GM12878 (cell line): Measurements from ENCODE around the gene VCL. TPM values are rescaled to one million over a fixed set of nuclear protein-coding genes. Genes with fewer than 3 reads are reported as not detected.

Experiments used
- ATAC-seq: fragments of 200-7000 bp; cut with Tn5 transposase; 3 replicates; pipeline ENCODE4 v1.9.1; 2020; ENCODE audit warnings: mild to moderate bottlenecking, moderate library complexity
- BruUV-seq: library from RNA; stranded (reverse); fragments of 400-500 nt; replicated peaks from 2 replicates; lab custom pipeline; 2021; lab: Mats Ljungman, UMichigan
- CTCF ChIA-PET: fragments of 300-600 bp; sonication (Branson Sonifier 250); formaldehyde crosslinking; extraction: SDS; loops from one replicate; lab custom pipeline; 2021; ENCODE audit warnings: inconsistent platforms; lab: Yijun Ruan, JAX
- POLR2A ChIA-PET: fragments of 350-600 bp; formaldehyde crosslinking; extraction: SDS; loops from one replicate; lab custom pipeline; 2021; ENCODE audit warnings: inconsistent platforms; lab: Charles Lee
- RAD21 ChIA-PET: fragments of 300-600 bp; sonication (Branson Sonifier 250); formaldehyde crosslinking; loops from one replicate; lab custom pipeline; 2023; ENCODE audit warnings: antibody characterized with exemption; ENCODE audit not compliant: unreplicated experiment; lab: Charles Lee
- SMC1A ChIA-PET: fragments of 300-600 bp; sonication (Branson Sonifier 250); formaldehyde crosslinking; loops from one replicate; lab custom pipeline; 2023; ENCODE audit not compliant: unreplicated experiment, uncharacterized antibody; lab: Charles Lee
- DNase-seq: peaks from one replicate; pipeline ENCODE4 v3.0.0-alpha.2; 2011; ENCODE audit warnings: low read depth, low spot score
- FAIRE-seq: peaks from 3 replicates; lab custom pipeline; 2011; peaks lifted over from hg19 to GRCh38; lab: Jason Lieb, UNC
- H2AFZ ChIP-seq: 2 replicates; pipeline ENCODE4 v1.6.0; 2011; ENCODE audit warnings: low read depth, low read length, control low read depth; ENCODE audit not compliant: control insufficient read depth
- H3K27ac ChIP-seq: 2 replicates; pipeline ENCODE4 v1.5.1; 2011; ENCODE audit warnings: control low read depth; ENCODE audit not compliant: control insufficient read depth, insufficient read depth
- H3K27me3 ChIP-seq, 2 experiments: replicated peaks in 1 of 2; 2 replicates each; pipeline versions ENCODE4 v1.6.0 to v1.6.1; 2011; ENCODE audit warnings: low read length in 1 of 2; ENCODE audit not compliant: control insufficient read depth in 2 of 2, insufficient read depth in 2 of 2
- H3K36me3 ChIP-seq, 2 experiments: 2 replicates each; pipeline ENCODE4 v1.5.1; 2011; ENCODE audit warnings: low read length in 1 of 2; ENCODE audit not compliant: control insufficient read depth in 2 of 2, insufficient read depth in 2 of 2
- H3K4me1 ChIP-seq: 2 replicates; pipeline ENCODE4 v1.6.1; 2011; ENCODE audit warnings: mild to moderate bottlenecking, low read length, moderate library complexity, mixed read lengths; ENCODE audit not compliant: control insufficient read depth, insufficient read depth
- H3K4me2 ChIP-seq: 2 replicates; pipeline ENCODE4 v1.6.0; 2011; ENCODE audit warnings: control low read depth; ENCODE audit not compliant: control insufficient read depth, insufficient read depth
- H3K4me3 ChIP-seq: fragments of 200-600 bp; sonication (generic); 2 replicates; pipeline ENCODE4 v1.5.1; 2016
- H3K79me2 ChIP-seq: 2 replicates; pipeline ENCODE4 v1.6.0; 2011; ENCODE audit warnings: low read length; ENCODE audit not compliant: control insufficient read depth, insufficient read depth
- H3K9ac ChIP-seq: 2 replicates; pipeline ENCODE4 v1.8.0; 2011; ENCODE audit warnings: low read length, control low read depth, mixed read lengths; ENCODE audit not compliant: control insufficient read depth, insufficient read depth
- H3K9me3 ChIP-seq: replicated peaks from 3 replicates; pipeline ENCODE4 v1.5.1; 2011; ENCODE audit warnings: mild to moderate bottlenecking, low read length; ENCODE audit not compliant: control insufficient read depth, insufficient read depth
- H4K20me1 ChIP-seq: 2 replicates; pipeline ENCODE4 v1.6.0; 2011; ENCODE audit not compliant: control insufficient read depth, insufficient read depth
- HDAC2 ChIP-seq: fragments of 200-600 bp; sonication (generic); IDR thresholded peaks from 2 replicates; pipeline ENCODE4 v1.6.1; 2017
- NBN ChIP-seq: fragments of 450-650 bp; IDR thresholded peaks from 2 replicates; pipeline ENCODE4 v1.6.1; 2016
- POU2F2 ChIP-seq: IDR thresholded peaks from 3 replicates; pipeline ENCODE4 v1.6.1; 2011; ENCODE audit warnings: low read depth, mild to moderate bottlenecking, low read length, borderline replicate concordance
- RAD21 ChIP-seq: IDR thresholded peaks from 2 replicates; pipeline ENCODE4 v1.6.1; 2011; ENCODE audit warnings: mild to moderate bottlenecking, low read depth, low read length, moderate library complexity; ENCODE audit not compliant: insufficient read depth
- SMC3 ChIP-seq: IDR thresholded peaks from 2 replicates; pipeline ENCODE4 v1.6.1; 2011; ENCODE audit warnings: low read length, improper control_type of control experiment, borderline replicate concordance
- STAT1 ChIP-seq: fragments of 450-650 bp; conservative IDR thresholded peaks from 2 replicates; pipeline ENCODE4 v1.6.1; 2014; ENCODE audit warnings: antibody characterized with exemption, mild to moderate bottlenecking
- TAF1 ChIP-seq: IDR thresholded peaks from 2 replicates; pipeline ENCODE4 v1.6.1; 2011; ENCODE audit warnings: mild to moderate bottlenecking, low read depth, low read length, borderline replicate concordance
- ZBED1 ChIP-seq: IDR thresholded peaks from 2 replicates; pipeline ENCODE4 v1.6.1; 2016; ENCODE audit warnings: borderline replicate concordance
- ZNF274 ChIP-seq: IDR thresholded peaks from one replicate; pipeline ENCODE4 v1.8.0; 2011; ENCODE audit not compliant: insufficient read length, insufficient read depth
- ZNF622 ChIP-seq: fragments of 450-650 bp; IDR thresholded peaks from 2 replicates; pipeline ENCODE4 v1.6.1; 2017; ENCODE audit warnings: mild to moderate bottlenecking, inconsistent platforms
- ZNF687 ChIP-seq: fragments of 450-650 bp; IDR thresholded peaks from 2 replicates; pipeline ENCODE4 v1.6.1; 2017; ENCODE audit warnings: mild to moderate bottlenecking, moderate library complexity
- WGBS: methylation state at CpG from one replicate; pipeline ENCODE4 v1.1.6; 2016; ENCODE audit warnings: low lambda C conversion rate; ENCODE audit not compliant: insufficient replicate concordance, insufficient coverage; ENCODE audit errors: missing lambda C conversion rate; 5-methylcytosine and 5-hydroxymethylcytosine counted together
- in situ Hi-C: fragments of 300-500 bp; cut with MboI; formaldehyde crosslinking; loops from 9 replicates; pipeline ENCODE4 v1.14.3; 2018; ENCODE audit warnings: mixed read lengths
- intact Hi-C: fragments of 100-400 bp; cut with micrococcal nuclease; formaldehyde crosslinking; loops from one replicate; pipeline ENCODE4 v1.14.2; 2022; ENCODE audit not compliant: unreplicated experiment
- polyA plus RNA-seq, 11 experiments: library from polyadenylated mRNA; depleted of rRNA in 4 of 11; unstranded in 6 of 11; stranded (reverse) in 5 of 11; fragments of >200 nt; fragmentation: Nextera tagmentation in 4 of 11; fragmentation: Illumina TruSeq in 1 of 11; extraction: Ambion mirVana in 4 of 11; extraction: Trizol in 1 of 11; gene quantifications; 1 replicate in 1 of 11; 2 replicates in 10 of 11; pipeline versions ENCODE4 v1.2.1 to v1.2.3, GENCODE V29; 2011 to 2016; ENCODE audit warnings: inconsistent platforms in 2 of 11, missing spikeins in 2 of 11, low read depth in 1 of 11
- total RNA-seq, 4 experiments: library from RNA; depleted of rRNA in 3 of 4; stranded (reverse); fragments of >200 nt in 3 of 4; fragmentation: Illumina TruSeq in 1 of 4; extraction: Trizol in 1 of 4; gene quantifications; 2 replicates each; pipeline versions ENCODE4 v1.2.1 to v1.2.3, GENCODE V29; 2013 to 2021
- TF ChIP-seq, protein P1 (sequence below): fragments of 150-350 bp; IDR thresholded peaks from 2 replicates; pipeline ENCODE4 v1.6.1; 2014; ENCODE audit warnings: mild to moderate bottlenecking, low read depth, low read length

VCL gene
- total and polyA plus RNA-seq, 10 of the 15 experiments (the other 5 are each of a cell fraction or from before 2014, with no cell fraction given) = 6.7 to 54.6 (median 24.3) TPM

DNA sequence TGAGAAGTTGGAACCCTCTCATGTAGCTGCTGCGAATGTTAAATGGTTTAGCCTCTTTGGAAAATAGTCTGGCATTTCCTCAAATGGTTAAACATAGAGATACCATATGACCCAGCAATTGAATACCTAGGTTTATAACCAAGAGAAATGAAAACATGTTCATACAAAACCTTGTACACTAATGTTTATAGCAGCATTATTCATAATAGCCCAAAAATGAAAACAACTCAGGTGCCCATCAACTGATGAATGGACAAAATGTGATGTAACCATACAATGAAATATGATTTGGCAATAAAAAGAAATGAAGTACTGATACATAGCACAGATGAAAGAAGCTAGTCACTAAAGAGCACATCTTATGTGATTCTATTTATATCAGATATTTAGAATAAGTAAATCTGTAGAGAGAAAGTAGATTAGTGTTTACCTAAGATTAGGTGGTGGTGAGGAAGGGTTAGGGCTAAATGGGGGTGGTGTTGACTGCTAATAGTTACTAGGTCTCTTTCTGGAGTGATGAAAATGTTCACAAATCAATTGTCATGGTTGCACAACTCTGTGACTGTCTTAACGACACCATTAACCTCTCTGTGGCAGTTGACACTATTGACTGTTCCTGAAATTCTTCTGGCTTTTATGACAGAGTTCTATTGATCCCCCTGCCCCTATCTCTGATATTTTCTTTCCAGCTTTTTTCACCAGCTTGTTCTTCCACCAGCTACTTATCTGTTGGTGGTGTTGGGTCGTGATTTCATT is 35.2 kb downstream of the VCL start (continued):
- TF ChIP-seq ZNF687 = no peak
- no peak for TF ChIP-seq SMC3
- no peak for TF ChIP-seq ZNF622
- TF ChIP-seq, protein P1, sequence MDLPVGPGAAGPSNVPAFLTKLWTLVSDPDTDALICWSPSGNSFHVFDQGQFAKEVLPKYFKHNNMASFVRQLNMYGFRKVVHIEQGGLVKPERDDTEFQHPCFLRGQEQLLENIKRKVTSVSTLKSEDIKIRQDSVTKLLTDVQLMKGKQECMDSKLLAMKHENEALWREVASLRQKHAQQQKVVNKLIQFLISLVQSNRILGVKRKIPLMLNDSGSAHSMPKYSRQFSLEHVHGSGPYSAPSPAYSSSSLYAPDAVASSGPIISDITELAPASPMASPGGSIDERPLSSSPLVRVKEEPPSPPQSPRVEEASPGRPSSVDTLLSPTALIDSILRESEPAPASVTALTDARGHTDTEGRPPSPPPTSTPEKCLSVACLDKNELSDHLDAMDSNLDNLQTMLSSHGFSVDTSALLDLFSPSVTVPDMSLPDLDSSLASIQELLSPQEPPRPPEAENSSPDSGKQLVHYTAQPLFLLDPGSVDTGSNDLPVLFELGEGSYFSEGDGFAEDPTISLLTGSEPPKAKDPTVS = no peak

- 94% methylated on average over 1 of the region's 1 CpG for WGBS
- Histone ChIP-seq H3K9ac (no peak overlapping the region), H2AFZ (no peak overlapping the region), H3K4me3 (no peak overlapping the region), H3K36me3 (no peaks in the 10 kb centered on the region), H4K20me1 (no peaks in the 10 kb centered on the region), H3K79me2 (no peaks in the 10 kb centered on the region), H3K4me1 (peaks cover 11% of the 10 kb centered on the region), H3K27ac (no peak overlapping the region), H3K9me3 (no peaks in the 10 kb centered on the region), H3K27me3 (no peaks in the 10 kb centered on the region), H3K4me2 (no peak overlapping the region)
- DNase-seq (no peak), ATAC-seq (0 out of 3 replicates have a peak, but pooled peaks have one; percentile 24), FAIRE-seq (no peak)
- no TSS peak for BruUV-seq
- RAD21 ChIA-PET = interaction anchor here (1.5 kb wide), 1 partner anchor 9 kb away, joined by 3 read pairs; no protein-coding TSS in a partner anchor
- intact Hi-C loops (loop anchor here (2.0 kb wide), 1 partner anchor 77 kb away; no protein-coding TSS in a partner anchor), in situ Hi-C loops (no loop called here)
- SMC1A ChIA-PET = interaction anchor here (0.7 to 2.1 kb wide), 9 partner anchors 9 to 148 kb away, joined by 3 to 16 read pairs (median 3); no protein-coding TSS in a partner anchor
- TF ChIP-seq RAD21 (no peak), POU2F2 (no peak), SMC3 (no peak), ZNF274 (no peak), TAF1 (no peak), STAT1 (no peak), ZBED1 (no peak), NBN (no peak), HDAC2 (no peak)
- POLR2A ChIA-PET = interaction anchor here (1.3 kb wide), 1 partner anchor 42 kb away, joined by 3 read pairs; no protein-coding TSS in a partner anchor
- CTCF ChIA-PET = interaction anchor here (0.6 to 3.6 kb wide), 8 partner anchors 12 to 154 kb away, joined by 3 to 24 read pairs (median 4); no protein-coding TSS in a partner anchor
These were observed 35.8 kb downstream of the VCL start for GRCh38 chr10:74033702-74034101.
